Ascending aorta (tissue), 2 donors: ENCODE results near the gene PRMT2. TPM values are rescaled to one million over a fixed set of nuclear protein-coding genes. Genes with fewer than 3 reads are reported as not detected.

Source experiments
- DNase-seq, 2 donors: peaks; one replicate each; pipeline ENCODE4 v3.0.0-alpha.2; 2019; ENCODE audit warnings: low spot score in 2 of 2
- H3K27ac ChIP-seq, 2 donors: fragments of 200-600 bp; sonication (generic); one replicate each; pipeline ENCODE4 v1.5.1; 2016 to 2017; ENCODE audit warnings: mild to moderate bottlenecking in 1 of 2
- H3K27me3 ChIP-seq: fragments of 200-600 bp; sonication (generic); one replicate; pipeline ENCODE4 v1.5.1; 2017
- H3K36me3 ChIP-seq, 2 donors: fragments of 200-600 bp; sonication (generic); one replicate each; pipeline ENCODE4 v1.5.1; 2016
- H3K4me1 ChIP-seq, 2 donors: fragments of 200-600 bp; sonication (generic); one replicate each; pipeline ENCODE4 v1.5.1; 2016 to 2017; ENCODE audit warnings: mild to moderate bottlenecking in 1 of 2
- H3K4me3 ChIP-seq, 2 donors: fragments of 200-600 bp; sonication (generic); one replicate each; pipeline ENCODE4 v1.5.1; 2016 to 2017; ENCODE audit warnings: mild to moderate bottlenecking in 1 of 2
- H3K9me3 ChIP-seq, 2 donors: fragments of 200-600 bp; sonication (generic); one replicate each; pipeline ENCODE4 v1.5.1; 2016
- CTCF ChIP-seq, 3 experiments: fragments of 200-600 bp in 2 of 3; fragments of 450-650 bp in 1 of 3; sonication (generic) in 2 of 3; IDR thresholded peaks; one replicate each; pipeline ENCODE4 v1.5.1; 2016 to 2019; ENCODE audit warnings: antibody characterized with exemption in 3 of 3, mild to moderate bottlenecking in 1 of 3, moderate library complexity in 1 of 3
- intact Hi-C: fragments of 100-400 bp; cut with DNase I; formaldehyde crosslinking; loops from one replicate; pipeline ENCODE4 v1.15.1; 2023
- total RNA-seq: library from RNA; depleted of rRNA; stranded (reverse); fragments of >200 nt; gene quantifications from one replicate; pipeline ENCODE4 v1.1.0, GENCODE V29; 2016

The PRMT2 gene
- total RNA-seq, 1 donor from 2014 or later, result 23.3 TPM

DNA sequence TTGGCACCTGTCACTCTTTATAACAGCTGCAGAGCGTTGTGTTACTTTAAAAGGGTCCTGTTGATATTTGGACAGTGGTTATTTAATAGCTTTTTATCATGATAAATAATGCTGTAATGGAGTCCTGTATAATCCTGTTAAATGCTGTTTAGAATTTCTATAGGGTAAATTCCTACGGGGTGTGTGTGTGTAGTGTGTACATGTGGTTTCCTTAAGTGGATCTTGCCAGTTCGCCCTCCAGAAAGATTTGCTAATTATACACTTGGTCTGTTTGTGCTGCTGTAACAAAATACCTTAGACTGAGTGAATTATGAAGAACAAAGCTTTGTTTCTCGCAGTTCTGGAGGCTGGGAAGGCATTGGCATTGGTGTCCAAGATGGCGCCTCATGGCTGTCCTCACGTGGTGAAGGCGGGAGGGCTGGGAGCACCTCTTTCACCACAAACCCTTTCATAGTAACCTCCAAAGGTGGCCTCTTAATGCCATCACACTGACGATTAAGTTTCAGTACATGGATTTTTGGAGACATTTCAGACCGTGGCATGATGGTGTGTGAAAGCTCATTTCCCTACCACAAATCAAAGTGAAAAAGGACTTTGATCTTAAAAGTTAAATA is 11.2 kb downstream of the PRMT2 start:
- no peak for DNase-seq
- H3K27me3 ChIP-seq, result no peaks in the 10 kb centered on the region
- TF ChIP-seq CTCF (IDR thresholded peaks at IDR 0.05), result no peak
- peaks cover 80 to 94% of the 10 kb centered on the region in 2 donors for H3K36me3 ChIP-seq
- H3K4me3 ChIP-seq, result no peak overlapping the region
- intact Hi-C loops, result no loop called here
- no peak overlapping the region for H3K27ac ChIP-seq
- H3K4me1 ChIP-seq, result no peaks in the 10 kb centered on the region
- H3K9me3 ChIP-seq, result no peaks in the 10 kb centered on the region

DNA sequence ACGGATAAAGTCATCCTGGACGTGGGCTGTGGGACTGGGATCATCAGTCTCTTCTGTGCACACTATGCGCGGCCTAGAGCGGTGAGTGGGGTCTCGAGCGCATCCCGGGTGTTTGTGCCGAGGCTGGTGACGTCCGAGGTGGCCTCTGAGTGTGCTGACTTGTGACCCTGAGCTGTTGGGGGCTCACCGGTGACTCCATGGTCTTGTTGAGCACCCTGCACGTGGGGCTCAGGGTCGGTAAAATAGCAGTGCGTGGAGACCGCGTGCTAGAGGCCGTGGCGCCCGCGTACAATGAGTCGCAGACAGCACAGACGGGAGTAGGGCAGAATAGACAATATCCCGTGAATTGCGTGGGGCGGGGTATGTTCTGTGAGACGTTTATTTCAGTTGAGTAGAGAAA is 13.1 kb downstream of the PRMT2 start:
- Histone ChIP-seq H3K27me3 (no peaks in the 10 kb centered on the region), H3K27ac (no peak overlapping the region), H3K36me3 (peaks cover 96% of the 10 kb centered on the region in 2 donors), H3K4me1 (no peaks in the 10 kb centered on the region), H3K9me3 (no peaks in the 10 kb centered on the region), H3K4me3 (no peak overlapping the region)
- no peak for TF ChIP-seq CTCF (IDR thresholded peaks at IDR 0.05)
- no peak for DNase-seq
- intact Hi-C loops, result no loop called here

GRCh38 chr21:46649356-46649755 is 13.9 kb downstream of the PRMT2 start:
- H3K27ac ChIP-seq, result no peak overlapping the region
- peaks cover 96% of the 10 kb centered on the region in 2 donors for H3K36me3 ChIP-seq
- H3K27me3 ChIP-seq, result no peaks in the 10 kb centered on the region
- no peaks in the 10 kb centered on the region for H3K4me1 ChIP-seq
- intact Hi-C loops, result no loop called here
- H3K9me3 ChIP-seq, result no peaks in the 10 kb centered on the region
- no peak for DNase-seq
- H3K4me3 ChIP-seq, result no peak overlapping the region
- no peak for TF ChIP-seq CTCF (IDR thresholded peaks at IDR 0.05)

GRCh38 chr21:46650476-46651098 is 15.1 kb downstream of the PRMT2 start:
- Histone ChIP-seq H3K9me3 (peaks cover 3 to 11% of the 10 kb centered on the region in 2 donors), H3K27ac (no peak overlapping the region), H3K27me3 (no peaks in the 10 kb centered on the region), H3K36me3 (peaks cover 93 to 96% of the 10 kb centered on the region in 2 donors), H3K4me3 (no peak overlapping the region), H3K4me1 (no peaks in the 10 kb centered on the region)
- DNase-seq, result no peak
- intact Hi-C loops, result no loop called here
- TF ChIP-seq CTCF (IDR thresholded peaks at IDR 0.05), result no peak

DNA sequence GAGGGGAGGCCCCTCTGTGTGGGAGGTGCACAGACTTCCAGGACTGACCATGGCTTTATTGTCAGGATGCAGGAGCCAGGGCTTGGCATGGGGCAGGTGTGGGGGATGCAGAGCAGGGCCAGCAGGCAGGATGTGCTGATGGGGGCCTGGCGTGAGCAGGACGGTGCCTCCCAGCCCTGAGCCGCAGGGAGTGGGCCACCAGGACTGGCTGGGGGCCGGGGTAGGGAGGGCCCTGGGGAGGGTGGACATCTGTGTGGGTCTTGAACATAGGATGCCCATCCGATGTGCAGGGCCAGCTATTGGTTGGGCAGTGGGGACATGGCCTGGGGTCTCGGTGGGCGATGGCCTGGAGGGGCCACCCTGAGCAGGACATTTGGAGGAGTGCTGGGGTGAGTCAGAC is 15.6 kb downstream of the PRMT2 start:
- no peak for TF ChIP-seq CTCF (IDR thresholded peaks at IDR 0.05)
- Histone ChIP-seq H3K4me3 (no peak overlapping the region), H3K4me1 (no peaks in the 10 kb centered on the region), H3K9me3 (peaks cover 3 to 13% of the 10 kb centered on the region in 2 donors), H3K27ac (no peak overlapping the region), H3K36me3 (peaks cover 90 to 96% of the 10 kb centered on the region in 2 donors), H3K27me3 (no peaks in the 10 kb centered on the region)
- intact Hi-C loops, result no loop called here
- DNase-seq, result no peak
